Fibroblast of pulmonary artery (primary cell): ENCODE data around the gene C3orf85.

ENCODE experiments used
- DNase-seq: peaks from one replicate; pipeline ENCODE4 v3.0.0-alpha.2; 2010; ENCODE audit warnings: low read depth
- H3K4me3 ChIP-seq: replicated peaks from 2 replicates; pipeline ENCODE4 v1.5.1; 2011; ENCODE audit warnings: low read depth, mild to moderate bottlenecking, control low read depth, low read length, moderate library complexity
- CTCF ChIP-seq: IDR thresholded peaks from 2 replicates; pipeline ENCODE4 v1.5.1; 2011; ENCODE audit warnings: mild to moderate bottlenecking, control low read depth, low read length, inconsistent platforms; ENCODE audit errors: missing control alignments

C3orf85 gene

GRCh38 chr3:109149078-109149477 is 12.6 kb downstream of the C3orf85 start:
- TF ChIP-seq CTCF, result no peak
- DNase-seq, result no peak
- H3K4me3 ChIP-seq, result no peak overlapping the region

- no peak for DNase-seq
- no peak for TF ChIP-seq CTCF
- H3K4me3 ChIP-seq, result no peak overlapping the region
These were observed 15.8 kb downstream of the C3orf85 start for GRCh38 chr3:109152320-109152719.

GRCh38 chr3:109154979-109155378 is 18.5 kb downstream of the C3orf85 start:
- DNase-seq, result peak; percentile 4
- no peak for TF ChIP-seq CTCF

GRCh38 chr3:109155828-109156227 is 19.3 kb downstream of the C3orf85 start:
- DNase-seq, result no peak
- TF ChIP-seq CTCF, result no peak

More at GRCh38 chr3:109154979-109155378, 18.5 kb downstream of the C3orf85 start:
- H3K4me3 ChIP-seq, result no peak overlapping the region

GRCh38 chr3:109161487-109162123 is 25.1 kb downstream of the C3orf85 start:
- H3K4me3 ChIP-seq, result no peak overlapping the region
- TF ChIP-seq CTCF, result no peak
- DNase-seq, result no peak

More at GRCh38 chr3:109155828-109156227, 19.3 kb downstream of the C3orf85 start:
- no peak overlapping the region for H3K4me3 ChIP-seq

GRCh38 chr3:109165905-109166304 is 29.4 kb downstream of the C3orf85 start:
- TF ChIP-seq CTCF, result no peak
- H3K4me3 ChIP-seq, result no peak overlapping the region
- no peak for DNase-seq

- H3K4me3 ChIP-seq, result no peak overlapping the region
- no peak for DNase-seq
- TF ChIP-seq CTCF, result no peak
These were observed 35.0 kb downstream of the C3orf85 start for GRCh38 chr3:109171479-109171878.
